HG03066 (cell line): ENCODE data around the gene ZNF142.

Experiments
- ATAC-seq: cut with Tn5 transposase; IDR thresholded peaks from one replicate; pipeline ENCODE4 v1.9.1; 2021; ENCODE audit warnings: low read depth; ENCODE audit not compliant: unreplicated experiment

The ZNF142 gene

GRCh38 chr2:218648088-218648786 is 11.2 kb downstream of the ZNF142 start:
- ATAC-seq: no peak

- no peak for ATAC-seq
Observed at GRCh38 chr2:218645126-218645525, 14.3 kb downstream of the ZNF142 start.

GRCh38 chr2:218644721-218645120 is 14.7 kb downstream of the ZNF142 start:
- ATAC-seq: no peak

- ATAC-seq: no peak
Observed at GRCh38 chr2:218643751-218644310, 15.6 kb downstream of the ZNF142 start.

- ATAC-seq: no peak
Observed at GRCh38 chr2:218642786-218643185, 16.6 kb downstream of the ZNF142 start.

- ATAC-seq: no peak
Observed at GRCh38 chr2:218642121-218642656, 17.2 kb downstream of the ZNF142 start.

- ATAC-seq: no peak
Observed at GRCh38 chr2:218638372-218638771, 21.1 kb downstream of the ZNF142 start.

- ATAC-seq: no peak
Observed at GRCh38 chr2:218635719-218636118, 23.7 kb downstream of the ZNF142 start.

GRCh38 chr2:218631837-218632236 is 27.6 kb downstream of the ZNF142 start:
- no peak for ATAC-seq

- no peak for ATAC-seq
Observed at GRCh38 chr2:218627939-218628338, 31.5 kb downstream of the ZNF142 start.

GRCh38 chr2:218626369-218626768 is 33.1 kb downstream of the ZNF142 start:
- no peak for ATAC-seq

- ATAC-seq: no peak
Observed at GRCh38 chr2:218623366-218623705, 36.1 kb downstream of the ZNF142 start.

- ATAC-seq: no peak
Observed at GRCh38 chr2:218622606-218623365, 36.6 kb downstream of the ZNF142 start.

- ATAC-seq: no peak
Observed at GRCh38 chr2:218621007-218621406, 38.4 kb downstream of the ZNF142 start.

GRCh38 chr2:218618102-218618860 is 41.1 kb downstream of the ZNF142 start:
- no peak for ATAC-seq

GRCh38 chr2:218615868-218616315 is 43.5 kb downstream of the ZNF142 start:
- ATAC-seq: no peak

GRCh38 chr2:218607436-218608115 is 51.8 kb downstream of the ZNF142 start, which contains the start of gene PLCD4:
Gene PLCD4, plus strand, starts transcription at chr2:218607899. Its CDS starts 7,841 bp downstream, at chr2:218615740.
- no peak for ATAC-seq

- ATAC-seq: no peak
Observed at GRCh38 chr2:218605432-218605831, 54.0 kb downstream of the ZNF142 start.
